Peyer's patch (tissue), 4 donors: ENCODE measurements around the gene BIRC2. TPM values are rescaled to one million over a fixed set of nuclear protein-coding genes. Genes with fewer than 3 reads are reported as not detected.
"Not testable (repeated sequence)": the region's sequence is repeated elsewhere in the genome, so short reads cannot be mapped to it uniquely, and the experiment has no call there.

Experiments used
- DNase-seq, 3 donors: peaks; one replicate each; pipeline ENCODE4 v3.0.0-alpha.2; 2017 to 2019
- H3K27ac ChIP-seq, 4 donors: fragments of 200-600 bp; sonication (generic); one replicate each; pipeline ENCODE4 v1.5.1; 2016 to 2019
- H3K27me3 ChIP-seq, 2 donors: fragments of 200-600 bp; sonication (generic); one replicate each; pipeline ENCODE4 v1.5.1; 2019
- H3K36me3 ChIP-seq, 3 donors: fragments of 200-600 bp; sonication (generic); one replicate each; pipeline ENCODE4 v1.5.1; 2016 to 2019
- H3K4me1 ChIP-seq, 4 donors: fragments of 200-600 bp; sonication (generic); one replicate each; pipeline ENCODE4 v1.5.1; 2016 to 2019
- H3K4me3 ChIP-seq, 4 donors: fragments of 200-600 bp; sonication (generic); 1 replicate in 3 of 4; 2 replicates in 1 of 4; pipeline ENCODE4 v1.5.1; 2016 to 2019; ENCODE audit warnings: mild to moderate bottlenecking in 1 of 4
- H3K9me3 ChIP-seq, 4 donors: fragments of 200-600 bp; sonication (generic); one replicate each; pipeline ENCODE4 v1.5.1; 2016 to 2019; ENCODE audit warnings: mild to moderate bottlenecking in 1 of 4
- CTCF ChIP-seq, 6 experiments: fragments of 450-650 bp in 4 of 6; fragments of 200-600 bp in 2 of 6; sonication (generic) in 1 of 6; IDR thresholded peaks; one replicate each; pipeline ENCODE4 v1.5.1; 2017 to 2019; ENCODE audit warnings: antibody characterized with exemption in 6 of 6, mild to moderate bottlenecking in 3 of 6, moderate library complexity in 1 of 6
- POLR2A ChIP-seq, 2 donors: fragments of 450-650 bp; IDR thresholded peaks; one replicate each; pipeline ENCODE4 v1.5.1; 2017; ENCODE audit warnings: antibody characterized with exemption in 2 of 2, mild to moderate bottlenecking in 2 of 2, moderate library complexity in 2 of 2
- total RNA-seq, 4 donors: library from RNA; depleted of rRNA; stranded (reverse); fragments of >200 nt; gene quantifications; one replicate each; pipeline ENCODE4 v1.1.0, GENCODE V29; 2016

Gene BIRC2
- total RNA-seq, 4 donors from 2014 or later = 30.5 to 88.8 (median 60.8) TPM

GRCh38 chr11:102361086-102362031 lies 14.3 kb downstream of the BIRC2 start:
- Histone ChIP-seq H3K9me3 (no peaks in the 10 kb centered on the region), H3K27me3 (no peaks in the 10 kb centered on the region), H3K4me3 (no peak overlapping the region), H3K36me3 (peaks cover 0 to 78% (median 0%) of the 10 kb centered on the region in 3 donors), H3K27ac (peak overlapping the region in 1 of 4 donors; percentile 38), H3K4me1 (no peaks in the 10 kb centered on the region)
- peak in 1 of 3 donors; percentile 29 for DNase-seq
- TF ChIP-seq POLR2A (IDR thresholded peaks at IDR 0.05) (no peak), CTCF (IDR thresholded peaks at IDR 0.05) (no peak)

- H3K27ac ChIP-seq = no peak overlapping the region
- no peak for DNase-seq
- H3K4me3 ChIP-seq = no peak overlapping the region
- peaks cover 0 to 85% (median 0%) of the 10 kb centered on the region in 3 donors for H3K36me3 ChIP-seq
- H3K9me3 ChIP-seq = no peaks in the 10 kb centered on the region
- TF ChIP-seq CTCF (IDR thresholded peaks at IDR 0.05) = no peak
- no peak for TF ChIP-seq POLR2A (IDR thresholded peaks at IDR 0.05)
- no peaks in the 10 kb centered on the region for H3K27me3 ChIP-seq
- H3K4me1 ChIP-seq = no peaks in the 10 kb centered on the region
These were observed 18.0 kb downstream of the BIRC2 start for GRCh38 chr11:102364991-102365390.

GRCh38 chr11:102367364-102367763 lies 20.4 kb downstream of the BIRC2 start:
- no peak overlapping the region for H3K27ac ChIP-seq
- no peaks in the 10 kb centered on the region for H3K27me3 ChIP-seq
- no peak for TF ChIP-seq POLR2A (IDR thresholded peaks at IDR 0.05)
- TF ChIP-seq CTCF (IDR thresholded peaks at IDR 0.05) = peak in 2 of 6 experiments; percentile 19 to 33
- no peaks in the 10 kb centered on the region for H3K9me3 ChIP-seq
- DNase-seq = no peak
- peaks cover 0 to 65% (median 0%) of the 10 kb centered on the region in 3 donors for H3K36me3 ChIP-seq
- H3K4me1 ChIP-seq = no peaks in the 10 kb centered on the region
- H3K4me3 ChIP-seq = no peak overlapping the region

- Histone ChIP-seq H3K9me3 (no peaks in the 10 kb centered on the region), H3K27me3 (no peaks in the 10 kb centered on the region), H3K4me3 (no peak overlapping the region), H3K36me3 (peaks cover 0 to 54% (median 0%) of the 10 kb centered on the region in 3 donors), H3K4me1 (no peaks in the 10 kb centered on the region), H3K27ac (no peak overlapping the region)
- TF ChIP-seq POLR2A (IDR thresholded peaks at IDR 0.05) (no peak), CTCF (IDR thresholded peaks at IDR 0.05) (no peak)
- no peak for DNase-seq
These were observed 21.5 kb downstream of the BIRC2 start for GRCh38 chr11:102368472-102368871.

- H3K27ac ChIP-seq, H3K4me1 ChIP-seq, DNase-seq, H3K27me3 ChIP-seq, H3K9me3 ChIP-seq, H3K4me3 ChIP-seq: not testable (repeated sequence)
- peaks cover 0 to 49% (median 0%) of the 10 kb centered on the region in 3 donors for H3K36me3 ChIP-seq
These were observed 27.8 kb downstream of the BIRC2 start for GRCh38 chr11:102374633-102375424.
